SU-DHL-6 (cell line): ENCODE results near the gene SLC25A18.

Experiments
- EZH2phosphoT487 ChIP-seq: fragments of 200-600 bp; sonication (generic), shearing (Covaris generic); conservative IDR thresholded peaks from 2 replicates; pipeline ENCODE4 v1.6.1; 2018; ENCODE audit warnings: mild to moderate bottlenecking, antibody characterized with exemption, low read length, moderate library complexity, mixed read lengths
- TF ChIP-seq, protein P1 (sequence below): fragments of 200-600 bp; sonication (generic); IDR thresholded peaks from one replicate; pipeline ENCODE4 v1.5.1; 2017; ENCODE audit warnings: antibody characterized with exemption, mild to moderate bottlenecking, low read length, moderate library complexity; ENCODE audit not compliant: insufficient read depth, poor library complexity, severe bottlenecking

DNA sequence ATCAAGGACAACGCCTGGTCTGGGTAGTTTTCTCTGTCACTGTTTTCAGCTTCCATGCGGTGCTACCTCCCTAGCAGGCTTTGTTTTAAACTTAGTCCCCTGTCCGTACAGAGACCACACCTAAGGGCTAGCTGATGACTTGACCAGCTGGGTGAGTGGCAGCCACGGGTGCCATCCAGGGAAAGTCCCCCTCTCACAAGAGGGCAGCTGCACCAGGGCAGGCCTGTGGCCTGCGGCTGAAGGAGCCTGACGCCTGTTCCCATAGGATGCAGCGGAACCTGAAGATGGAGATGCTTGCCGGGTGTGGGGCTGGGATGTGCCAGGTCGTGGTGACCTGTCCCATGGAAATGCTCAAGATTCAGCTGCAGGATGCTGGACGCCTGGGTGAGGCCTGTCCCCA lies 19.9 kb downstream of the SLC25A18 start:
- TF ChIP-seq, protein P1, sequence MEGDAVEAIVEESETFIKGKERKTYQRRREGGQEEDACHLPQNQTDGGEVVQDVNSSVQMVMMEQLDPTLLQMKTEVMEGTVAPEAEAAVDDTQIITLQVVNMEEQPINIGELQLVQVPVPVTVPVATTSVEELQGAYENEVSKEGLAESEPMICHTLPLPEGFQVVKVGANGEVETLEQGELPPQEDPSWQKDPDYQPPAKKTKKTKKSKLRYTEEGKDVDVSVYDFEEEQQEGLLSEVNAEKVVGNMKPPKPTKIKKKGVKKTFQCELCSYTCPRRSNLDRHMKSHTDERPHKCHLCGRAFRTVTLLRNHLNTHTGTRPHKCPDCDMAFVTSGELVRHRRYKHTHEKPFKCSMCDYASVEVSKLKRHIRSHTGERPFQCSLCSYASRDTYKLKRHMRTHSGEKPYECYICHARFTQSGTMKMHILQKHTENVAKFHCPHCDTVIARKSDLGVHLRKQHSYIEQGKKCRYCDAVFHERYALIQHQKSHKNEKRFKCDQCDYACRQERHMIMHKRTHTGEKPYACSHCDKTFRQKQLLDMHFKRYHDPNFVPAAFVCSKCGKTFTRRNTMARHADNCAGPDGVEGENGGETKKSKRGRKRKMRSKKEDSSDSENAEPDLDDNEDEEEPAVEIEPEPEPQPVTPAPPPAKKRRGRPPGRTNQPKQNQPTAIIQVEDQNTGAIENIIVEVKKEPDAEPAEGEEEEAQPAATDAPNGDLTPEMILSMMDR: no peak
- TF ChIP-seq EZH2phosphoT487: no peak
